BLaER1 treated with 17β-estradiol and CSF1 and Interleukin-3, amounts not matched to agents 10 nM and 100 nM (cell line): Measurements from ENCODE around the gene OST4.

Experiments
- H3K27ac ChIP-seq, 11 experiments: shearing (Covaris generic); formaldehyde crosslinking; 2 replicates each; pipeline ENCODE4 v1.8.1; 2022
- H3K27me3 ChIP-seq, 11 experiments: shearing (Covaris generic); formaldehyde crosslinking; 2 replicates each; pipeline ENCODE4 v1.8.1; 2022
- H3K36me3 ChIP-seq, 11 experiments: shearing (Covaris generic); formaldehyde crosslinking; 2 replicates each; pipeline ENCODE4 v1.8.1; 2022
- H3K4me1 ChIP-seq, 10 experiments: shearing (Covaris generic); formaldehyde crosslinking; 2 replicates each; pipeline ENCODE4 v1.8.1; 2022
- H3K4me2 ChIP-seq, 11 experiments: shearing (Covaris generic); formaldehyde crosslinking; 2 replicates each; pipeline ENCODE4 v1.8.1; 2022
- H3K4me3 ChIP-seq, 10 experiments: shearing (Covaris generic); formaldehyde crosslinking; 2 replicates each; pipeline ENCODE4 v1.8.1; 2022
- H3K9ac ChIP-seq, 11 experiments: shearing (Covaris generic); formaldehyde crosslinking; 2 replicates each; pipeline ENCODE4 v1.8.1; 2022
- H3K9me3 ChIP-seq, 11 experiments: shearing (Covaris generic); formaldehyde crosslinking; replicated peaks in 1 of 11; 2 replicates each; pipeline ENCODE4 v1.8.1; 2022
- H4K20me1 ChIP-seq, 11 experiments: shearing (Covaris generic); formaldehyde crosslinking; 2 replicates each; pipeline ENCODE4 v1.8.1; 2022
- Cebpa-rat ChIP-seq, 11 experiments: shearing (Covaris generic); IDR thresholded peaks; 2 replicates each; pipeline ENCODE4 v1.8.1; 2022

The OST4 gene

DNA sequence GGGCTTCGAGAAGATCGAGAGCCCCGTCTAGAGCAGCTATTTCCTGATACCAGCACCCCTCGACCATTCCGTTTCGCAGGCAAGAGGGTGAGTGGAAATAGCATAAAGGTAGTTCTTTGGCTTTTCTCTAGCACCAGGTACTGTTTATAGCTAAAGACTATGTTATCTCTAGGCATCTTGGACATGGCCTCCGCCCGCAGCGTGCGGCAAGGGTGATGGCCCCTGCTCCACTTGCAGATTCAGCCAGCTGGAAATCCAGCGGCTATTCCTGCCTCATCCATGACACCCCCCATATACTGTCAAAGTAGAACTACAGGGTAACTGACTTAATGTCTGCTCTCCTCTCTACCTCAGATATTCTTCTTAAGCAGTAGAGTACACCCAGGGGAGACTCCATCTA is 16.7 kb downstream of the OST4 start:
- Histone ChIP-seq H3K4me3 (no peak overlapping the region), H3K27me3 (no peaks in the 10 kb centered on the region), H3K4me2 (no peak overlapping the region), H3K9ac (peak overlapping the region in 2 of 11 experiments; percentile 20 to 27; a peak in 1 of 22 replicates), H3K9me3 (no peaks in the 10 kb centered on the region), H4K20me1 (peaks cover 0 to 10% (median 0%) of the 10 kb centered on the region in 11 experiments; a peak in 5 of 22 replicates), H3K36me3 (peaks cover 47 to 70% (median 64%) of the 10 kb centered on the region in 11 experiments), H3K4me1 (peaks cover 11 to 16% (median 14%) of the 10 kb centered on the region in 10 experiments; a peak in 19 of 20 replicates), H3K27ac (no peak overlapping the region)
- TF ChIP-seq Cebpa-rat (IDR thresholded peaks at IDR 0.05), result no peak

DNA sequence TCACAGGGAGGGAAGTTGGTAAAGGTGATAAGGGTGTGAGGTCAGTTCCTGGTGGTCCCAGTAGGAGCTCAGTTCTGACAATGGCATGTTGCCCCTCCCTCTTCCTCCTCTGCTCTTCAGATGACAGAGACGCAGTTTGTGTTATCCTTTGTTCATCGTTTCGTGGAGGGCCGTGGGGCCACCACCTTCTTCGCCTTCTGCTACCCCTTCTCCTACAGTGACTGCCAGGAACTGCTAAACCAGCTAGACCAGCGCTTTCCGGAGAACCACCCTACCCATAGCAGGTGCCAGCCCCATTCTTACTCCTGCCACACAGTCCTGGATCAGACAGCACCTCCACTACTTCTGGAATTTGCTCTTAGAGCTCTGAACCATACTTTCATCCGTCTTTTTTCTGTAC is 17.7 kb downstream of the OST4 start:
- Histone ChIP-seq H3K27ac (no peak overlapping the region), H3K4me1 (peaks cover 21 to 25% (median 23%) of the 10 kb centered on the region in 10 experiments), H3K27me3 (no peaks in the 10 kb centered on the region), H3K9me3 (no peaks in the 10 kb centered on the region), H3K4me3 (no peak overlapping the region), H3K4me2 (no peak overlapping the region), H4K20me1 (peaks cover 0 to 5% (median 0%) of the 10 kb centered on the region in 11 experiments; a peak in 2 of 22 replicates), H3K36me3 (peaks cover 38 to 60% (median 55%) of the 10 kb centered on the region in 11 experiments), H3K9ac (0 out of 22 replicates have a peak overlapping the region, but pooled peaks of 1 of the 11 experiments have one; percentile 5)
- TF ChIP-seq Cebpa-rat (IDR thresholded peaks at IDR 0.05), result no peak

DNA sequence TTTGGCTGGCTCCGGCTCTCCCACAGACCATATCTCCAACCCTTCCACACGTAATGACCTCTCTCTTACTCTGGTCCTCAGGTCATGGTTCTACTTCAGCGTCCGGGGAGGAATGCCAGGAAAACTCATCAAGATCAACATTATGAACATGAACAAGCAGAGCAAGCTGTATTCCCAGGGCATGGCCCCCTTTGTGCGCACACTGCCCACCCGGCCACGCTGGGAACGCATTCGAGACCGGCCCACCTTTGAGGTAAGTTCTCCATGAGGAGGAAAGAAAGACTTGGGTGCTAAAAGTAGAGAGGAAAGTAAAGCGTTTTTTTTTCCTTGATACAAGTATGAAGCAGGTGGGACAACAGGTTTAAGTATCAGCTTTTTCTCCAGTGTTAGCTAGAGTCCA is 18.1 kb downstream of the OST4 start:
- no peak for TF ChIP-seq Cebpa-rat (IDR thresholded peaks at IDR 0.05)
- peaks cover 23 to 28% (median 26%) of the 10 kb centered on the region in 10 experiments for H3K4me1 ChIP-seq
- H4K20me1 ChIP-seq, result peaks cover 0 to 2% (median 0%) of the 10 kb centered on the region in 11 experiments; a peak in 2 of 22 replicates
- H3K27ac ChIP-seq, result no peak overlapping the region
- H3K4me3 ChIP-seq, result no peak overlapping the region
- H3K27me3 ChIP-seq, result no peaks in the 10 kb centered on the region
- H3K4me2 ChIP-seq, result no peak overlapping the region
- peaks cover 35 to 56% (median 50%) of the 10 kb centered on the region in 11 experiments for H3K36me3 ChIP-seq
- H3K9me3 ChIP-seq, result no peaks in the 10 kb centered on the region
- 0 out of 22 replicates have a peak overlapping the region, but pooled peaks of 1 of the 11 experiments have one; percentile 5 for H3K9ac ChIP-seq

DNA sequence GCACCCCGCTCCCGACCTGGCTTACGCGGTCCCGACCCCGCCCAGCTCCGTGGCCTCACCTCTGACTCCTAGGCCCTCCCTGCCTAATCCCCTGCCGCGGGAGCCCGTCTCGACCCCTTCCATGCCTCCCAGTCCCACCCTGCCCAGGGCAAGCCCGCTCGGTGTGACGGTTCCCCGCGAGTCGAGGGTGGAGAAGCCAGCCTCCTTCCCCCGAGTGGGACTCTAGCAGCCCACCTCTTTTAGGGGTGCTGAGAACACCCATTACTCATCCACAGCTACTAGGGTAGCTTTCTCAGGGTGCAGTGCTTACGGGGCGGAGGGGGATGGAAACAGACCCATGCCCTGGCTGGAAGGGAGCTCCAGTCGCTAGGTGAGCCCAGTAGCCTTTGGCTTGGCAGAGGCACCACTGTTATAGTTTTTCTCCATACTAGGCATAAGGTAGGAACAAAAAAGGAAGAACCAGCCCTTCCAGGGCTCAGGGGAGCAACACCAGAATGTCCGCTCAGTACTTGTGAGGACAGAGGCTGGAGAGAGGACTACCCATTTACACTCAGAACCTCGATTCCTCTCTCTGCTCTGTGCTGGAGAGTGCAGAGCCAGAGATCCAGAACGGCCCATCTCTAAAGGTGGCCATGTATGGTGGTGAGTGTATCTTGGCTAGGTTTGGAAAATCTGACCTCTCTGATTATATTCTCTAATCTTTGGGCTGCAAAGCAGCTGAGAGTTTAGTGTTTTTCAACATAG is 19.4 kb downstream of the OST4 start:
- H3K4me1 ChIP-seq, result peaks cover 23 to 28% (median 26%) of the 10 kb centered on the region in 10 experiments
- no peaks in the 10 kb centered on the region for H3K9me3 ChIP-seq
- peak overlapping the region; percentile 67 to 86 (median 81) for H3K9ac ChIP-seq
- TF ChIP-seq Cebpa-rat (IDR thresholded peaks at IDR 0.05), result no peak
- H4K20me1 ChIP-seq, result no peaks in the 10 kb centered on the region; a peak in 1 of 22 replicates
- H3K36me3 ChIP-seq, result peaks cover 29 to 43% (median 38%) of the 10 kb centered on the region in 11 experiments
- H3K27ac ChIP-seq, result peak overlapping the region in 10 of 11 experiments; percentile 58 to 88 (median 82); a peak in 18 of 22 replicates
- peak overlapping the region; percentile 69 to 86 (median 76) for H3K4me3 ChIP-seq
- H3K4me2 ChIP-seq, result peak overlapping the region; percentile 92 to 98 (median 97)
- no peaks in the 10 kb centered on the region for H3K27me3 ChIP-seq

DNA sequence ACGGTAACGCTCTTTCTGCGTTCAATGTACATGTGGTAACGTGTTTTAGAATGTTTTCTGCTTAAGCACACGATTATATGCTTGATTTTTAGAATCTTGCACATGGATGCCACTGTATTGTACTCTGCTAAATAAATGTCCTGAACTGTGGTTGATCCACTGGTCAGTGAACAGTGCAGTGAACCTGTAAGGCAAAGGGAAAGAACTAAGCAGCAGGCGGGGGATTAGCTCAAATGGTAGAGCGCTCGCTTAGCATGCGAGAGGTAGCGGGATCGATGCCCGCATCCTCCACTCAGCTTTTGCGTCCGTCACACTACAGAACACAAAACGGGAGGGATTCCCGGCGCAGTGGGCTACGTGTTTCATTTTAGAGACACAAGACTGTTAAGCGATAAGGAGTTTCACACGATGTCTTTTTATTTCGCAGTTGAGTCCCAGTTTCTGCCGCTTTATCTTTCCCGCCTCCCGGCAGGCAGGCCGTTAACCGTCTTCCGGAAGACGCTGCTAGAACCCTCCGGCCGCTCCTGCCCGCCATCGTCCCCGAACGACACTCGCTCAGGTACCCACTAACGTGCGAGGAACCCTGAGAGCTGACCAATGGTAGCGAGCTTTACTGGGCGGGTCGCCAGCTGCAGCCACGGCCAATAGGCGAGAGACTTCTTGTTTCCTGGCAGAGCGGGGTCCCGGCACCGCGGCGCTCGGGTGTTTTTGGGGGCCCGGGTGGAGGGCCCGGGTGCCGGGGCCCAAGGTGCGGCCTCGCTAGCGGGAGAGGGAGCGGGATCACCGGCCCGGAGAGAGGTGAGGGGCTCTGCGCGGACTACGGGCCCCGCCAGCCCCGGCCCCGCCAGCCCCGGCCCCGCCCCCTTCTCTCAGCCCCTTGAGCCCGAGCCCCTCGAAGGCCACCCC is 20.2 kb downstream of the OST4 start, which contains the start of gene AGBL5:
Gene AGBL5 (plus strand): TSS at position 673 of the 906 bp plus-strand sequence. CDS start 1,291 bp downstream, outside the sequence.
- Histone ChIP-seq H3K4me2 (peak within 1 kb of the TSS; percentile 94 to 98 (median 98)), H3K9ac (peak within 1 kb of the TSS; percentile 67 to 86 (median 81)), H3K36me3 (peaks cover 21 to 35% (median 30%) of the 10 kb centered on the region in 11 experiments), H3K4me1 (peaks cover 23 to 28% (median 26%) of the 10 kb centered on the region in 10 experiments), H3K27ac (peak within 1 kb of the TSS; percentile 37 to 88 (median 82); a peak in 21 of 22 replicates), H3K27me3 (no peaks in the 10 kb centered on the region), H4K20me1 (no peaks in the 10 kb centered on the region; a peak in 1 of 22 replicates), H3K4me3 (peak within 1 kb of the TSS; percentile 69 to 86 (median 76)), H3K9me3 (no peaks in the 10 kb centered on the region)
- TF ChIP-seq Cebpa-rat (IDR thresholded peaks at IDR 0.05), result no peak

DNA sequence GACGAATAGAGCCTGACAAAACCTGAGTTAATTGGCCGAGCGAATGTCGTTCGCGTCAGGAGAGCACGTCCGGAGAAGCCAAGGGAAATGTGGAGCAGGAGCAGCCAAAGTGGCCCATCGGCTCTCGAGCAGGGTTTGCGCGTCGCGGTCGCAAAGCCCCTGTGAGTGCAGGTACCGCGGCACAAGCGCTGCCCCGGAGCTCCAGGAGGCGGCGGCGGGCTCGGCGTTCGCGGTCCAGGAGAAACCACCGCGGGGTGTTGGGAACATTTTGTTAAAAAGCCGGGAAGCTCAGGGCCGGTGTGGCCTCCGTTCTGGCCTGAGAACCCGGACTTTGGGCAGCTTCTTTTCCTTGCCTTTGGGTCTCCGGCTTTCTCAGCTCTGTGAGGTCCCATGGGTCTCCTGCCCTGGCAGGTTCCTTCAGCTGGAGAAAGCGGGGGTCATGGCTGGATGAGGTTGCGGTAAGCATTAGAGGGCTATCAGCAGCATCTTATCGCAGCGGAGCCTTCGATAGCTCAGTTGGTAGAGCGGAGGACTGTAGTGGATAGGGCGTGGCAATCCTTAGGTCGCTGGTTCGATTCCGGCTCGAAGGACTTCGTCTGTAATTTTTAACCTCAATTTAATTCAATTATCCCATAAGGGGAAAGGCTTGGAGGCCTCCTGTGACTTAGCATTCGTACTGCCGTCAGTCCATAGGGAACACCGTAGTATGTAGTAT is 21.0 kb downstream of the OST4 start:
- no peaks in the 10 kb centered on the region for H3K9me3 ChIP-seq
- peaks cover 23 to 28% (median 26%) of the 10 kb centered on the region in 10 experiments for H3K4me1 ChIP-seq
- peak overlapping the region; percentile 67 to 86 (median 81) for H3K9ac ChIP-seq
- TF ChIP-seq Cebpa-rat (IDR thresholded peaks at IDR 0.05), result no peak
- peaks cover 12 to 27% (median 22%) of the 10 kb centered on the region in 11 experiments for H3K36me3 ChIP-seq
- H3K4me2 ChIP-seq, result peak overlapping the region; percentile 87 to 98 (median 97)
- H3K27ac ChIP-seq, result peak overlapping the region; percentile 37 to 88 (median 82); a peak in 21 of 22 replicates
- H3K4me3 ChIP-seq, result peak overlapping the region; percentile 69 to 86 (median 76)
- H4K20me1 ChIP-seq, result no peaks in the 10 kb centered on the region; a peak in 1 of 22 replicates
- H3K27me3 ChIP-seq, result no peaks in the 10 kb centered on the region

DNA sequence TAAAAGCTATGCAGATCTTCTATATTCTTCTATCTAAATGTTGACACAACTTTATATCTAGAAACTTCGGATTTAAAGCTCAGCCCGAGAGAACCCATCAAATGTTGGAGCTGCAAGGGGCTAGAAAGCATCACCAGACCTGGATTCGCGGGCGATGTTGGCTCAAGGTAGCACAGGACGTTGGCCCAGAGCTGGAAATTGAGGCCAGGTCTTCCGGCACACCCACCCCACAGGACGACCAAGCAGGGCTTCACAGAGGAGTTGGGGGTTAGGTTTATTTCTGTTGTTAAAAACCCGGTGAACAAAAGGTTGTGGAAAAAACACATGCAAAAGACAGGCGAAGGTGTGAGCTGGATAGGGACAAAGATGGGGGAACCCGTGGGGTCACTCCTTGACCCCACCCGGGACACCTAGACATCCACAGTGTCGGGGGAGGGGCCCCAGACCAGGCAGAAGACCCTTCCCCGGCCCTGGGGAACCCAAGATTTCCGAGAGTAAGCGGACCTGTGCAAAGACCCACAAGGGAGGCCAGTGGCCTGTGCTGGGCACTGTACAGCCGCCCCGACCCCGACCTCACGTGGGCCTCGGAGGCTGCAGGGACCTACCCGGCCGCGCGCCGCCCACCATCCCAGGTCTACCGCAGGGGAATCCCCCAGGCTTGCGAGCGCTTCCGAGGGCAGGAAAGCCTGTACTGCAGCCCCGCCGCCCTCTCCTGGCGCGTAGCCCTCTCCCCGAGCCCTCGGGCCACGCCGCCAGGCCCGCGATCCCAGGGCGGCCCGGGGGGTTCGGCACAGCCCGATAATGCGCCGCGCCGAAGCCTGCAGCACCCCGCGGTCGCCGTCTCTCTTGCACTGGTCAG is 21.8 kb downstream of the OST4 start:
- Histone ChIP-seq H3K9ac (peak overlapping the region; percentile 67 to 86 (median 81)), H3K4me1 (peaks cover 23 to 28% (median 26%) of the 10 kb centered on the region in 10 experiments), H3K27me3 (no peaks in the 10 kb centered on the region), H3K36me3 (peaks cover 5 to 19% (median 14%) of the 10 kb centered on the region in 11 experiments; a peak in 21 of 22 replicates), H3K4me2 (peak overlapping the region; percentile 87 to 98 (median 97)), H3K27ac (peak overlapping the region in 10 of 11 experiments; percentile 5 to 87 (median 72); a peak in 20 of 22 replicates), H3K9me3 (no peaks in the 10 kb centered on the region), H3K4me3 (peak overlapping the region; percentile 69 to 86 (median 76)), H4K20me1 (no peaks in the 10 kb centered on the region; a peak in 1 of 22 replicates)
- no peak for TF ChIP-seq Cebpa-rat (IDR thresholded peaks at IDR 0.05)
